ENCODE results near the gene ARHGAP26. TPM values are rescaled to one million over a fixed set of nuclear protein-coding genes. Genes with fewer than 3 reads are reported as not detected.
A peak's percentile ranks its signal among the peaks of the same experiment; 100 is the strongest.

Gene ARHGAP26
- polyA plus RNA-seq, 1 donor (not counting 4 experiments of a cell fraction or from before 2014, with no cell fraction given), result 3.9 TPM

DNA sequence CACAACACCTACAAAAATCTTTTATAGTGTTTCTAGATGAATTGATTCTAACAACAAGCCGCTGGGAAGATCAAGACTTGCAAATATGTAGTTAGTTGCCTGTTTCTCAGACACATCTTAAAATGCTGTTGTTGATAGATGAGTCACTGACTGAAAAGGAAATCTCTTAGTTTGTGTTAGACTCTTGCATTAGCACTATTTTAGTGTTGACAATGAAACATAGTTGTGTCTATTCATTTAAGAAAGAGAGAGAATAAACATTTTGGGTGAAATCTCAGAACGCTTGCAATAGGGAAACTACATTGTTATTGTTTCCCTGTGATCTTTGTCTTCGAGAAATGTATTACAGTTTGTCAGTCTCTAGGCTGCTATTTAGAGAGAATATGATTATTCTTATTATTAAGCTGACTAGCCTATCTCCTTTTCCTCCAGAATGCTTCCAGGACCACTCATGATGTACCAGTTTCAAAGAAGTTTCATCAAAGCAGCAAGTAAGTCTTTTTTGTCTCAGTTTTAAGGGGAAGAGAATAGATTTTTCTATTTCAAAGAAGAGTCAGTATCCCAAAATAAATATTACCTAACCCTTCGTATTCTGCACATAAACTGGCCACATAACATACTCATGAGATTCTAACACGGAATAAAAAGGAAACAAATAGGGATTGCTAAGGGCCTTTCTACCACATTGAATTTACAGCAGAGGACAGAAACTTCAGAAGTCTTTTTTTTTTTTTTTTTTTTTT, 285.6 kb downstream of the ARHGAP26 start:
- Histone ChIP-seq H3K9ac (ENCODE audit: control insufficient read depth, extremely low read depth, insufficient read depth, low read length) (no peak overlapping the region), H3K27ac (ENCODE audit: control insufficient read depth, insufficient read depth, low read length) (no peak overlapping the region), H3K9me3 (ENCODE audit: control insufficient read depth, low read depth, low read length) (no peaks in the 10 kb centered on the region), H3K79me2 (ENCODE audit: control insufficient read depth, insufficient read depth, low read length) (no peaks in the 10 kb centered on the region), H3K4me3 (ENCODE audit: control insufficient read depth in 2 of 3, extremely low read depth in 1 of 3, insufficient read depth in 2 of 3, low read depth in 1 of 3, low read length in 3 of 3) (no peak overlapping the region), H3K9me1 (ENCODE audit: control insufficient read depth, extremely low read depth, insufficient read depth, low read length) (no peaks in the 10 kb centered on the region), H3K36me3 (ENCODE audit: control insufficient read depth in 2 of 2, extremely low read depth in 1 of 2, insufficient read depth in 2 of 2, low read length in 2 of 2) (peaks cover 0 to 1% of the 10 kb centered on the region in 2 experiments), H3K27me3 (ENCODE audit: control insufficient read depth, extremely low read depth, insufficient read depth, low read length) (no peaks in the 10 kb centered on the region), H4K20me1 (ENCODE audit: control insufficient read depth, extremely low read depth, insufficient read depth, low read length) (no peaks in the 10 kb centered on the region), H3K4me2 (ENCODE audit: control insufficient read depth, extremely low read depth, insufficient read depth, low read depth, low read length) (no peak overlapping the region), H2AFZ (ENCODE audit: control insufficient read depth, low read length) (no peak overlapping the region), H3K4me1 (ENCODE audit: control insufficient read depth, extremely low read depth, insufficient read depth, low read length) (peaks cover 26% of the 10 kb centered on the region)
- FAIRE-seq (no peak), DNase-seq (ENCODE audit: low read depth, low spot score) (no peak)
- TF ChIP-seq EZH2 (IDR thresholded peaks at IDR 0.05; ENCODE audit: low read length) (no peak), CTCF (optimal IDR thresholded peaks at IDR 0.05 in 1 of 3, IDR thresholded peaks at IDR 0.05 in 1 of 3, conservative IDR thresholded peaks at IDR 0.05 in 1 of 3; ENCODE audit: extremely low read depth in 1 of 3, insufficient read depth in 2 of 3, low read length in 3 of 3) (no peak)
- dilution Hi-C loops (cut with MboI; ENCODE audit: extremely low pct_ligation_motif_present, low sequenced_read_pairs), result no loop called here

- Histone ChIP-seq H3K4me2 (ENCODE audit: control insufficient read depth, extremely low read depth, insufficient read depth, low read depth, low read length) (no peak overlapping the region), H3K9ac (ENCODE audit: control insufficient read depth, extremely low read depth, insufficient read depth, low read length) (no peak overlapping the region)
Observed at GRCh38 chr5:143056339-143056704, 286.1 kb downstream of the ARHGAP26 start.

More at GRCh38 chr5:143056339-143056704, 286.1 kb downstream of the ARHGAP26 start:
- Histone ChIP-seq H3K27me3 (ENCODE audit: control insufficient read depth, extremely low read depth, insufficient read depth, low read length) (no peaks in the 10 kb centered on the region), H3K27ac (ENCODE audit: control insufficient read depth, insufficient read depth, low read length) (no peak overlapping the region), H4K20me1 (ENCODE audit: control insufficient read depth, extremely low read depth, insufficient read depth, low read length) (no peaks in the 10 kb centered on the region), H3K79me2 (ENCODE audit: control insufficient read depth, insufficient read depth, low read length) (no peaks in the 10 kb centered on the region), H3K9me3 (ENCODE audit: control insufficient read depth, low read depth, low read length) (no peaks in the 10 kb centered on the region), H3K9me1 (ENCODE audit: control insufficient read depth, extremely low read depth, insufficient read depth, low read length) (no peaks in the 10 kb centered on the region), H3K36me3 (ENCODE audit: control insufficient read depth in 2 of 2, extremely low read depth in 1 of 2, insufficient read depth in 2 of 2, low read length in 2 of 2) (peaks cover 0 to 1% of the 10 kb centered on the region in 2 experiments), H3K4me3 (ENCODE audit: control insufficient read depth in 2 of 3, extremely low read depth in 1 of 3, insufficient read depth in 2 of 3, low read depth in 1 of 3, low read length in 3 of 3) (no peak overlapping the region), H3K4me1 (ENCODE audit: control insufficient read depth, extremely low read depth, insufficient read depth, low read length) (peaks cover 30% of the 10 kb centered on the region), H2AFZ (ENCODE audit: control insufficient read depth, low read length) (no peak overlapping the region)
- peak; percentile 65 for FAIRE-seq
- dilution Hi-C loops (cut with MboI; ENCODE audit: extremely low pct_ligation_motif_present, low sequenced_read_pairs), result no loop called here
- DNase-seq (ENCODE audit: low read depth, low spot score), result no peak
- TF ChIP-seq EZH2 (IDR thresholded peaks at IDR 0.05; ENCODE audit: low read length), result no peak
- no peak for TF ChIP-seq CTCF (optimal IDR thresholded peaks at IDR 0.05 in 1 of 3, IDR thresholded peaks at IDR 0.05 in 1 of 3, conservative IDR thresholded peaks at IDR 0.05 in 1 of 3; ENCODE audit: extremely low read depth in 1 of 3, insufficient read depth in 2 of 3, low read length in 3 of 3)

Data from keratinocyte (primary cell).